Body of pancreas (tissue), 4 donors: ENCODE data around the gene LMBR1.

Experiments
- POLR2A ChIP-seq, 3 donors: fragments of 450-650 bp; IDR thresholded peaks; one replicate each; pipeline ENCODE4 v1.6.1; 2016; ENCODE audit warnings: antibody characterized with exemption in 3 of 3, mild to moderate bottlenecking in 2 of 3
- TF ChIP-seq, protein P1 (sequence below), 7 experiments: fragments of 450-650 bp in 4 of 7; fragments of 200-600 bp in 3 of 7; sonication (generic) in 3 of 7; IDR thresholded peaks; one replicate each; pipeline ENCODE4 v1.5.1; 2016 to 2019; ENCODE audit warnings: antibody characterized with exemption in 7 of 7

DNA sequence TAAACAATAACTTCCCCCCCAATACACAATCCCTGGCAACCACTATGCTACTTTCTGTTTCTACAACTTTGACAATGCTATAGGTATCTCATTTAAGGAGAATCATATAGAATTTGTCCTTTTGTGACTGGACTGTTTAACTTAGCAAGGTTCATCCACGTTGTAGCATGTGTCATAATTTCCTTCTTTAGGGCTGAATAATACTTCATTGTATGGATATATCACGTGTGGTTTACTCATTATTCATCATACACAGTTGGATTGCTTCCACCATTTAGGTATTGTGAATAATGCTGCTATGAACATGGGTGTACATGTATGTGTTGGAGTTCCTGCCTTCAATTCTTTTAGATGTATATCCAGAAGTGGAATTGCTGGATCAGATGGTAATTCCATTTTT, 111.0 kb downstream of the LMBR1 start:
- TF ChIP-seq POLR2A (IDR thresholded peaks at IDR 0.05) = no peak
- TF ChIP-seq, protein P1, sequence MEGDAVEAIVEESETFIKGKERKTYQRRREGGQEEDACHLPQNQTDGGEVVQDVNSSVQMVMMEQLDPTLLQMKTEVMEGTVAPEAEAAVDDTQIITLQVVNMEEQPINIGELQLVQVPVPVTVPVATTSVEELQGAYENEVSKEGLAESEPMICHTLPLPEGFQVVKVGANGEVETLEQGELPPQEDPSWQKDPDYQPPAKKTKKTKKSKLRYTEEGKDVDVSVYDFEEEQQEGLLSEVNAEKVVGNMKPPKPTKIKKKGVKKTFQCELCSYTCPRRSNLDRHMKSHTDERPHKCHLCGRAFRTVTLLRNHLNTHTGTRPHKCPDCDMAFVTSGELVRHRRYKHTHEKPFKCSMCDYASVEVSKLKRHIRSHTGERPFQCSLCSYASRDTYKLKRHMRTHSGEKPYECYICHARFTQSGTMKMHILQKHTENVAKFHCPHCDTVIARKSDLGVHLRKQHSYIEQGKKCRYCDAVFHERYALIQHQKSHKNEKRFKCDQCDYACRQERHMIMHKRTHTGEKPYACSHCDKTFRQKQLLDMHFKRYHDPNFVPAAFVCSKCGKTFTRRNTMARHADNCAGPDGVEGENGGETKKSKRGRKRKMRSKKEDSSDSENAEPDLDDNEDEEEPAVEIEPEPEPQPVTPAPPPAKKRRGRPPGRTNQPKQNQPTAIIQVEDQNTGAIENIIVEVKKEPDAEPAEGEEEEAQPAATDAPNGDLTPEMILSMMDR (IDR thresholded peaks at IDR 0.05) = no peak
